ENCODE data around the gene LEMD3.

DNA sequence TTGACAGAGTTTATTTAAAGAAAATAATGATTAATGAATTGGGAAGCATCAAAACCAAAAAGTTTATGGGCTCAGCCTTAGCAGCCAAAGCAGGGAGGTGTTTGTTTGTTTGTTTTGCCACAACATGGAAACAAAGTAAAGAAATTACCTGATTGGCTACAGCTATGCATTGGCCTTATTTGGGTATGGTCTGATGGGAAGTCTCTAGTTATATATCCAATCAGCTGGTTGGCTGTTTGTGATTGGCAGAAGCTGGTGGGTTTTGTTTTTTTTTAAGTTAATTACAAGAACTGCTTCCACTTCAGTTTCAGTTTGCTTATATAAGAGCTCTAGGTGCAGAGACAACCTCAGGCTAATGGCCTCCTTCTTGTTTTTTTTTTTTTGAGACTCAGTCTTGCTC, 4.6 kb upstream of the LEMD3 start:
- TF ChIP-seq FOXM1 (IDR thresholded peaks at IDR 0.05; ENCODE audit: borderline replicate concordance): no peak
- TF ChIP-seq, protein P1, sequence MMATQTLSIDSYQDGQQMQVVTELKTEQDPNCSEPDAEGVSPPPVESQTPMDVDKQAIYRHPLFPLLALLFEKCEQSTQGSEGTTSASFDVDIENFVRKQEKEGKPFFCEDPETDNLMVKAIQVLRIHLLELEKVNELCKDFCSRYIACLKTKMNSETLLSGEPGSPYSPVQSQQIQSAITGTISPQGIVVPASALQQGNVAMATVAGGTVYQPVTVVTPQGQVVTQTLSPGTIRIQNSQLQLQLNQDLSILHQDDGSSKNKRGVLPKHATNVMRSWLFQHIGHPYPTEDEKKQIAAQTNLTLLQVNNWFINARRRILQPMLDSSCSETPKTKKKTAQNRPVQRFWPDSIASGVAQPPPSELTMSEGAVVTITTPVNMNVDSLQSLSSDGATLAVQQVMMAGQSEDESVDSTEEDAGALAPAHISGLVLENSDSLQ (IDR thresholded peaks at IDR 0.05): no peak
- no peak for TF ChIP-seq NFRKB (IDR thresholded peaks at IDR 0.05)
- TF ChIP-seq TARDBP (IDR thresholded peaks at IDR 0.05): no peak
- no peak for TF ChIP-seq ELF4 (IDR thresholded peaks at IDR 0.05)
- TF ChIP-seq BHLHE40 (IDR thresholded peaks at IDR 0.05; ENCODE audit: borderline replicate concordance): no peak
- TF ChIP-seq LEF1 (IDR thresholded peaks at IDR 0.05; ENCODE audit: borderline replicate concordance): no peak
- TF ChIP-seq SUZ12 (IDR thresholded peaks at IDR 0.05): no peak
